H1 (cell line): ENCODE data around the gene LRPPRC. TPM values are rescaled to one million over a fixed set of nuclear protein-coding genes. Genes with fewer than 3 reads are reported as not detected.

Experiments used
- CTCF ChIA-PET: fragments of 300-600 bp; sonication (Branson Sonifier 250); formaldehyde crosslinking; loops from one replicate; lab custom pipeline; 2021; ENCODE audit not compliant: partially characterized antibody; lab: Charles Lee
- POLR2A ChIA-PET: fragments of 300-600 bp; sonication (Branson Sonifier 250); formaldehyde crosslinking; loops from one replicate; lab custom pipeline; 2021; ENCODE audit warnings: inconsistent platforms; ENCODE audit not compliant: partially characterized antibody; lab: Charles Lee
- DNase-seq, 2 experiments: peaks; one replicate each; pipeline versions ENCODE4 v3.0.0 to v3.0.0-alpha.2; 2010 to 2022; ENCODE audit warnings: low spot score in 2 of 2, low read depth in 1 of 2, mixed read lengths in 1 of 2
- FAIRE-seq: peaks from 2 replicates; lab custom pipeline; 2011; peaks lifted over from hg19 to GRCh38; lab: Jason Lieb, UNC
- H2AFZ ChIP-seq: 2 replicates; pipeline ENCODE4 v1.8.1; 2012; ENCODE audit warnings: low read length, inconsistent platforms
- H2AK5ac ChIP-seq: 2 replicates; pipeline ENCODE4 v1.6.1; 2013; ENCODE audit warnings: low read depth, low read length
- H2BK120ac ChIP-seq: replicated peaks from 2 replicates; pipeline ENCODE3; 2013; ENCODE audit warnings: low read depth, low read length, inconsistent platforms
- H2BK12ac ChIP-seq: 2 replicates; pipeline ENCODE4 v1.6.1; 2013; ENCODE audit warnings: low read depth, low read length
- H2BK15ac ChIP-seq: 2 replicates; pipeline ENCODE4 v1.6.1; 2013; ENCODE audit warnings: low read length
- H2BK20ac ChIP-seq: 2 replicates; pipeline ENCODE4 v1.6.1; 2013; ENCODE audit warnings: low read length
- H2BK5ac ChIP-seq: 2 replicates; pipeline ENCODE4 v1.6.1; 2013; ENCODE audit warnings: low read depth, low read length
- H3K14ac ChIP-seq: 2 replicates; pipeline ENCODE4 v1.6.1; 2013; ENCODE audit warnings: inconsistent platforms; ENCODE audit not compliant: insufficient read length
- H3K18ac ChIP-seq: 2 replicates; pipeline ENCODE4 v1.6.1; 2013; ENCODE audit warnings: low read length; ENCODE audit errors: extremely low read depth
- H3K23ac ChIP-seq: 2 replicates; pipeline ENCODE4 v1.6.1; 2013; ENCODE audit warnings: inconsistent platforms; ENCODE audit not compliant: insufficient read length
- H3K23me2 ChIP-seq: 2 replicates; pipeline ENCODE4 v1.6.1; 2013; ENCODE audit warnings: low read depth, low read length
- H3K27ac ChIP-seq: 2 replicates; pipeline ENCODE4 v1.6.1; 2011; ENCODE audit warnings: low read depth, low read length, inconsistent platforms
- H3K27me3 ChIP-seq, 4 experiments: replicated peaks in 1 of 4; 1 replicate in 1 of 4; 2 replicates in 3 of 4; pipeline versions ENCODE4 v1.6.1 to v1.8.1; 2011 to 2013; ENCODE audit warnings: low read length in 3 of 4, mild to moderate bottlenecking in 3 of 4, inconsistent platforms in 2 of 4, mixed read lengths in 2 of 4, moderate library complexity in 1 of 4; ENCODE audit not compliant: control insufficient read depth in 3 of 4, insufficient read depth in 3 of 4; ENCODE audit errors: extremely low read depth in 1 of 4
- H3K36me3 ChIP-seq, 4 experiments: 2 replicates each; pipeline versions ENCODE4 v1.6.1 to v1.8.1; 2011 to 2013; ENCODE audit warnings: mild to moderate bottlenecking in 4 of 4, low read length in 3 of 4, moderate library complexity in 2 of 4, control low read depth in 1 of 4, inconsistent platforms in 1 of 4; ENCODE audit not compliant: insufficient read depth in 4 of 4, control insufficient read depth in 2 of 4
- H3K4ac ChIP-seq: replicated peaks from 2 replicates; pipeline ENCODE3; 2013; ENCODE audit warnings: low read length, low read depth, mixed read lengths, inconsistent platforms; ENCODE audit not compliant: insufficient read length
- H3K4me1 ChIP-seq, 4 experiments: replicated peaks in 1 of 4; 1 replicate in 1 of 4; 2 replicates in 3 of 4; pipeline versions ENCODE4 v1.6.1 to v1.8.1; 2011 to 2013; ENCODE audit warnings: low read length in 3 of 4, inconsistent platforms in 2 of 4, mixed read lengths in 1 of 4; ENCODE audit not compliant: insufficient read depth in 4 of 4, control insufficient read depth in 3 of 4
- H3K4me2 ChIP-seq, 2 experiments: 2 replicates each; pipeline versions ENCODE4 v1.6.1 to v1.8.1; 2011 to 2013; ENCODE audit warnings: low read depth in 2 of 2, low read length in 2 of 2, control low read depth in 1 of 2, inconsistent platforms in 1 of 2, mild to moderate bottlenecking in 1 of 2; ENCODE audit not compliant: insufficient read depth in 1 of 2
- H3K4me3 ChIP-seq, 4 experiments: fragments of 200-600, 300-600 bp in 1 of 4; sonication (generic), shearing (Covaris generic), sonication (Bioruptor Twin) in 1 of 4; 2 replicates each; pipeline versions ENCODE4 v1.5.1 to v1.8.1; 2011 to 2016; ENCODE audit warnings: low read length in 4 of 4, low read depth in 3 of 4, control low read depth in 2 of 4, inconsistent platforms in 2 of 4, mild to moderate bottlenecking in 2 of 4, mixed read lengths in 1 of 4, moderate library complexity in 1 of 4; ENCODE audit not compliant: insufficient read depth in 2 of 4; ENCODE audit errors: extremely low read depth in 1 of 4
- H3K56ac ChIP-seq: replicated peaks from 2 replicates; pipeline ENCODE3; 2013; ENCODE audit warnings: low read depth, mild to moderate bottlenecking, mixed read lengths, low read length, inconsistent platforms; ENCODE audit not compliant: insufficient read length
- H3K79me1 ChIP-seq: 2 replicates; pipeline ENCODE4 v1.6.1; 2013; ENCODE audit warnings: low read depth, low read length, control low read depth
- H3K79me2 ChIP-seq, 2 experiments: 2 replicates each; pipeline versions ENCODE4 v1.6.1 to v1.8.1; 2012 to 2013; ENCODE audit warnings: low read length in 2 of 2, mild to moderate bottlenecking in 2 of 2, inconsistent platforms in 1 of 2; ENCODE audit not compliant: insufficient read depth in 2 of 2, control insufficient read depth in 1 of 2
- H3K9ac ChIP-seq, 4 experiments: replicated peaks in 1 of 4; 1 replicate in 1 of 4; 2 replicates in 3 of 4; pipeline versions ENCODE4 v1.6.1 to v1.8.1; 2011 to 2013; ENCODE audit warnings: low read depth in 3 of 4, low read length in 3 of 4, control low read depth in 2 of 4, mild to moderate bottlenecking in 2 of 4, moderate library complexity in 2 of 4, inconsistent platforms in 1 of 4; ENCODE audit errors: extremely low read depth in 1 of 4
- H3K9me3 ChIP-seq, 2 experiments: 2 replicates each; pipeline versions ENCODE4 v1.6.1 to v1.8.1; 2012 to 2013; ENCODE audit warnings: mild to moderate bottlenecking in 2 of 2, moderate library complexity in 2 of 2, control low read depth in 1 of 2, inconsistent platforms in 1 of 2, low read depth in 1 of 2, low read length in 1 of 2, mixed read lengths in 1 of 2; ENCODE audit not compliant: insufficient read depth in 2 of 2
- H4K20me1 ChIP-seq, 2 experiments: replicated peaks in 1 of 2; 2 replicates each; pipeline versions ENCODE3 to v1.8.1; 2011 to 2013; ENCODE audit warnings: inconsistent platforms in 2 of 2, low read length in 2 of 2, mild to moderate bottlenecking in 1 of 2; ENCODE audit not compliant: insufficient read depth in 2 of 2, control insufficient read depth in 1 of 2
- H4K5ac ChIP-seq: 2 replicates; pipeline ENCODE4 v1.6.1; 2013; ENCODE audit warnings: low read length, low read depth, mixed read lengths, inconsistent platforms; ENCODE audit not compliant: insufficient read length
- H4K8ac ChIP-seq: 2 replicates; pipeline ENCODE4 v1.8.0; 2013; ENCODE audit warnings: mild to moderate bottlenecking, moderate library complexity, low read length, inconsistent platforms; ENCODE audit not compliant: insufficient read depth; ENCODE audit errors: extremely low read depth
- H4K91ac ChIP-seq: replicated peaks from 2 replicates; pipeline ENCODE3; 2013; ENCODE audit warnings: low read length, mixed read lengths, inconsistent platforms; ENCODE audit not compliant: insufficient read length
- CBX8 ChIP-seq: fragments of 300-800, 300-1000 bp; sonication (generic); IDR thresholded peaks from 2 replicates; pipeline ENCODE4 v1.7.1; 2016; ENCODE audit warnings: low read depth, low read length, borderline replicate concordance
- HDAC6 ChIP-seq: IDR thresholded peaks from one replicate; pipeline ENCODE4 v1.7.1; 2012; ENCODE audit warnings: low read depth, mild to moderate bottlenecking, inconsistent platforms, low read length, moderate library complexity
- WGBS, 2 experiments: shearing (Covaris generic) in 1 of 2; methylation state at CpG; one replicate each; pipeline versions ENCODE4 v1.1.6 to v1.1.7; 2013 to 2015; ENCODE audit warnings: low lambda C conversion rate in 2 of 2, mixed read lengths in 2 of 2, inconsistent platforms in 1 of 2, low coverage in 1 of 2, missing lambda C conversion rate in 1 of 2; ENCODE audit not compliant: insufficient replicate concordance in 2 of 2, insufficient coverage in 1 of 2, insufficient read length in 1 of 2; ENCODE audit errors: extremely low coverage in 1 of 2, missing lambda C conversion rate in 1 of 2; 5-methylcytosine and 5-hydroxymethylcytosine counted together
- polyA plus RNA-seq, 7 experiments: library from polyadenylated mRNA; depleted of rRNA in 3 of 7; stranded (reverse) in 5 of 7; unstranded in 2 of 7; fragments of >200 nt in 5 of 7; fragments of 200-250 nt in 2 of 7; gene quantifications; 1 replicate in 5 of 7; 2 replicates in 1 of 7; 4 replicates in 1 of 7; pipeline versions ENCODE4 v1.2.1 to v1.2.3, GENCODE V29; 2011 to 2013; ENCODE audit warnings: missing spikeins in 2 of 7, mixed read lengths in 2 of 7
- total RNA-seq: library from RNA; stranded (reverse); fragmentation: NEBNext Ultra II Directional; extraction: Animal tissue kit (Norgen Biotek cat#: 25700); gene quantifications from 2 replicates; pipeline ENCODE4 v1.2.1, GENCODE V29; 2021
- TF ChIP-seq, protein P1 (sequence below): IDR thresholded peaks from 2 replicates; pipeline ENCODE4 v1.6.1; 2012; ENCODE audit warnings: inconsistent platforms

The LRPPRC gene
- total and polyA plus RNA-seq, 2 of the 8 experiments (the other 6 are each of a cell fraction or from before 2014, with no cell fraction given) = 43.4 to 167 TPM

GRCh38 chr2:43840965-43841364, 154.8 kb downstream of the LRPPRC start:
- Histone ChIP-seq H3K4me3 (no peak overlapping the region), H2BK15ac (no peak overlapping the region), H3K23ac (no peak overlapping the region), H3K18ac (no peak overlapping the region), H4K20me1 (no peaks in the 10 kb centered on the region), H2AK5ac (no peak overlapping the region), H3K4me2 (no peak overlapping the region), H2BK12ac (no peak overlapping the region), H3K36me3 (no peaks in the 10 kb centered on the region), H3K23me2 (no peaks in the 10 kb centered on the region), H2BK5ac (no peak overlapping the region), H3K79me2 (no peaks in the 10 kb centered on the region), H3K9ac (no peak overlapping the region), H3K4me1 (peaks cover 0 to 6% (median 2%) of the 10 kb centered on the region in 4 experiments; a peak in 3 of 7 replicates), H3K79me1 (no peaks in the 10 kb centered on the region), H4K91ac (no peak overlapping the region), H3K56ac (no peak overlapping the region), H3K4ac (no peak overlapping the region), H2AFZ (no peak overlapping the region), H3K14ac (no peak overlapping the region), H2BK20ac (no peak overlapping the region), H2BK120ac (no peak overlapping the region), H3K27me3 (no peaks in the 10 kb centered on the region), H3K27ac (no peak overlapping the region), H4K8ac (no peak overlapping the region), H3K9me3 (no peaks in the 10 kb centered on the region), H4K5ac (no peak overlapping the region)
- ChIA-PET POLR2A (interaction anchor here (0.6 kb wide), 1 partner anchor 342 kb away, joined by 3 read pairs; no protein-coding TSS in a partner anchor), CTCF (interaction anchor here (1.3 to 2.3 kb wide), 3 partner anchors 11 to 236 kb away, joined by 4 to 9 read pairs (median 8); no protein-coding TSS in a partner anchor)
- no peak for TF ChIP-seq HDAC6
- TF ChIP-seq, protein P1, sequence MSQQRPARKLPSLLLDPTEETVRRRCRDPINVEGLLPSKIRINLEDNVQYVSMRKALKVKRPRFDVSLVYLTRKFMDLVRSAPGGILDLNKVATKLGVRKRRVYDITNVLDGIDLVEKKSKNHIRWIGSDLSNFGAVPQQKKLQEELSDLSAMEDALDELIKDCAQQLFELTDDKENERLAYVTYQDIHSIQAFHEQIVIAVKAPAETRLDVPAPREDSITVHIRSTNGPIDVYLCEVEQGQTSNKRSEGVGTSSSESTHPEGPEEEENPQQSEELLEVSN = no peak
- TF ChIP-seq CBX8 = no peak
- DNase-seq (peak in 1 of 2 experiments; percentile 37), FAIRE-seq (no peak)
- WGBS, 2 experiments = 93% methylated on average over 5 of the region's 5 CpGs; no CpG with 5 or more reads in 1 of the 2 experiments
